Neural cell (in vitro differentiated cells): ENCODE results near the gene BCL2. TPM values are rescaled to one million over a fixed set of nuclear protein-coding genes. Genes with fewer than 3 reads are reported as not detected.

Source experiments
- H2AFZ ChIP-seq: fragments of 200-600, 300-800 bp; sonication (generic), shearing (Covaris generic); 2 replicates; pipeline ENCODE4 v1.6.0; 2014; ENCODE audit warnings: low read depth, mild to moderate bottlenecking, antibody characterized with exemption, low read length, moderate library complexity
- H3F3A ChIP-seq: fragments of 200-600 bp; shearing (Covaris generic); 2 replicates; pipeline ENCODE4 v1.6.1; 2016; ENCODE audit warnings: mild to moderate bottlenecking, moderate library complexity, mixed read lengths, antibody characterized with exemption, low read length; ENCODE audit not compliant: insufficient read depth, poor library complexity, severe bottlenecking
- H3K27ac ChIP-seq: fragments of 200-600, 300-800 bp; sonication (generic), shearing (Covaris generic); 2 replicates; pipeline ENCODE4 v1.5.1; 2014; ENCODE audit warnings: mild to moderate bottlenecking, low read length, moderate library complexity
- H3K27me3 ChIP-seq: fragments of 300-800, 200-600 bp; sonication (generic), shearing (Covaris generic); 2 replicates; pipeline ENCODE4 v1.6.0; 2014; ENCODE audit warnings: mild to moderate bottlenecking, low read depth, low read length, moderate library complexity; ENCODE audit not compliant: insufficient read depth
- H3K36me3 ChIP-seq: fragments of 300-800, 200-600 bp; sonication (generic), shearing (Covaris generic); 2 replicates; pipeline ENCODE4 v1.5.1; 2014; ENCODE audit warnings: mild to moderate bottlenecking, antibody characterized with exemption, low read length, moderate library complexity; ENCODE audit not compliant: insufficient read depth
- H3K4me2 ChIP-seq: fragments of 300-800, 200-600 bp; sonication (generic), shearing (Covaris generic); 2 replicates; pipeline ENCODE4 v1.6.0; 2014; ENCODE audit warnings: mild to moderate bottlenecking, low read length
- H3K4me3 ChIP-seq: fragments of 300-800, 200-600 bp; sonication (generic), shearing (Covaris generic); 2 replicates; pipeline ENCODE4 v1.5.1; 2014; ENCODE audit warnings: mild to moderate bottlenecking, low read length, moderate library complexity
- H3K79me2 ChIP-seq: fragments of 200-600 bp; shearing (Covaris generic); replicated peaks from 2 replicates; pipeline ENCODE4 v1.6.0; 2014; ENCODE audit warnings: mild to moderate bottlenecking, low read length, moderate library complexity; ENCODE audit not compliant: insufficient read depth
- H3K9ac ChIP-seq: fragments of 300-800, 200-600 bp; sonication (generic), shearing (Covaris generic); 2 replicates; pipeline ENCODE4 v1.6.1; 2016; ENCODE audit warnings: mild to moderate bottlenecking, low read length, mixed read lengths
- H3K9me2 ChIP-seq: fragments of 200-600 bp; shearing (Covaris generic); 2 replicates; pipeline ENCODE4 v1.6.1; 2016; ENCODE audit warnings: mild to moderate bottlenecking, low read length, mixed read lengths; ENCODE audit not compliant: insufficient read depth
- H3K9me3 ChIP-seq: fragments of 200-600, 300-800 bp; sonication (generic), shearing (Covaris generic); 2 replicates; pipeline ENCODE4 v1.6.1; 2016; ENCODE audit warnings: mild to moderate bottlenecking, mixed run types, low read length, moderate library complexity, mixed read lengths
- H4K20me1 ChIP-seq: fragments of 200-600 bp; shearing (Covaris generic); 2 replicates; pipeline ENCODE4 v1.6.1; 2016; ENCODE audit warnings: mild to moderate bottlenecking, mixed run types; ENCODE audit not compliant: insufficient read depth
- CTCF ChIP-seq: fragments of 450-650 bp; IDR thresholded peaks from 2 replicates; pipeline ENCODE4 v1.5.1; 2014; ENCODE audit warnings: antibody characterized with exemption, mild to moderate bottlenecking, moderate library complexity; ENCODE audit not compliant: poor library complexity, severe bottlenecking
- EP300 ChIP-seq: fragments of 450-650 bp; conservative IDR thresholded peaks from 2 replicates; pipeline ENCODE4 v1.6.1; 2014; ENCODE audit warnings: antibody characterized with exemption, mild to moderate bottlenecking, moderate library complexity; ENCODE audit not compliant: poor library complexity, severe bottlenecking
- EZH2 ChIP-seq: fragments of 200-600, 300-800 bp; shearing (Covaris generic), sonication (generic); IDR thresholded peaks from 2 replicates; pipeline ENCODE4 v1.6.1; 2014; ENCODE audit warnings: antibody characterized with exemption, low read length, borderline replicate concordance, mild to moderate bottlenecking; ENCODE audit not compliant: insufficient read depth, poor library complexity, severe bottlenecking
- MXI1 ChIP-seq: fragments of 450-650 bp; conservative IDR thresholded peaks from 2 replicates; pipeline ENCODE4 v1.6.1; 2014; ENCODE audit warnings: antibody characterized with exemption, mild to moderate bottlenecking; ENCODE audit not compliant: poor library complexity, severe bottlenecking
- POLR2AphosphoS5 ChIP-seq: IDR thresholded peaks from 2 replicates; pipeline ENCODE4 v1.6.1; 2012
- RAD21 ChIP-seq: fragments of 450-650 bp; conservative IDR thresholded peaks from 2 replicates; pipeline ENCODE4 v1.6.1; 2014; ENCODE audit warnings: antibody characterized with exemption, mild to moderate bottlenecking, moderate library complexity
- REST ChIP-seq: IDR thresholded peaks from 2 replicates; pipeline ENCODE4 v1.6.1; 2012; ENCODE audit warnings: borderline replicate concordance
- SMC3 ChIP-seq: fragments of 450-650 bp; conservative IDR thresholded peaks from 2 replicates; pipeline ENCODE4 v1.6.1; 2014; ENCODE audit warnings: antibody characterized with exemption, mild to moderate bottlenecking, moderate library complexity; ENCODE audit not compliant: poor library complexity
- TAF1 ChIP-seq: IDR thresholded peaks from 2 replicates; pipeline ENCODE4 v1.6.1; 2012; ENCODE audit warnings: low read depth
- polyA plus RNA-seq: library from polyadenylated mRNA; depleted of rRNA; stranded (reverse); fragments of >200 nt; gene quantifications from 2 replicates; pipeline ENCODE4 v1.2.3, GENCODE V29; 2014

The BCL2 gene
- polyA plus RNA-seq, 1 donor from 2014 or later: 3.4 TPM

GRCh38 chr18:63206433-63207142 lies 113.0 kb downstream of the BCL2 start:
- no peak overlapping the region for H3K9ac ChIP-seq

DNA sequence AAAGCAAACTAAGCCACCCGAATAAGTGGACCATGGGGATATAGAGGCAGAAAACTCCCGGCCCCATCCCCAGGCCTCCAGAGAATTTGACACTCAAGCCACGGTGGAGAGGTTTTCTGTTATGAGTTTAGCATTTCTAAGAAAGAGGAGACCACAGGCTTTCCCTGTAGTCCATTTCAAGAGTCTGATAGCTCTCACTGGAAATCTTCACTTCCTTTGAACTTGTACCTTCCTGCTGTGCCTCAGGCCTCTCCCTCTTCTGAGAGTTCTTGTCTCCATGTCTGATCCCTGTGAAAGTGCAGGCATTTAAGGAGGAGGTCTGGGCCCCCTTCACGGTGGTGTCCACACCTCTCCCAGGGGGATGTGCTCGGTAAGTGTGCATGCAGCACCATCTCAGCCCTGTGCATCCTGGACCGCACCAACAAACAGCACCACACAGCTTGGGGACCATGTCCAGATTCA lies 113.7 kb downstream of the BCL2 start:
- Histone ChIP-seq H3K9ac (no peak overlapping the region), H3K4me2 (no peak overlapping the region), H3F3A (no peaks in the 10 kb centered on the region), H3K79me2 (no peaks in the 10 kb centered on the region), H3K27ac (no peak overlapping the region), H3K4me3 (no peak overlapping the region), H3K36me3 (no peaks in the 10 kb centered on the region), H4K20me1 (no peaks in the 10 kb centered on the region), H3K27me3 (no peaks in the 10 kb centered on the region), H3K9me2 (no peaks in the 10 kb centered on the region), H3K9me3 (no peaks in the 10 kb centered on the region), H2AFZ (no peak overlapping the region)
- TF ChIP-seq MXI1: no peak
- no peak for TF ChIP-seq EP300
- no peak for TF ChIP-seq EZH2
- no peak for TF ChIP-seq CTCF
- no peak for TF ChIP-seq POLR2AphosphoS5
- no peak for TF ChIP-seq REST
- TF ChIP-seq RAD21: no peak
- TF ChIP-seq TAF1: no peak
- TF ChIP-seq SMC3: no peak

More at GRCh38 chr18:63206433-63207142, 113.0 kb downstream of the BCL2 start:
- no peaks in the 10 kb centered on the region for H3K36me3 ChIP-seq
- no peak for TF ChIP-seq EP300
- no peak for TF ChIP-seq POLR2AphosphoS5
- TF ChIP-seq CTCF: no peak
- TF ChIP-seq EZH2: no peak
- TF ChIP-seq RAD21: no peak
- TF ChIP-seq SMC3: no peak
- no peak for TF ChIP-seq TAF1
- H4K20me1 ChIP-seq: no peaks in the 10 kb centered on the region
- H3K4me3 ChIP-seq: no peak overlapping the region
- no peak overlapping the region for H2AFZ ChIP-seq
- H3K9me3 ChIP-seq: no peaks in the 10 kb centered on the region
- H3K79me2 ChIP-seq: no peaks in the 10 kb centered on the region
- no peak overlapping the region for H3K4me2 ChIP-seq
- no peaks in the 10 kb centered on the region for H3K27me3 ChIP-seq
- no peaks in the 10 kb centered on the region for H3F3A ChIP-seq
- no peaks in the 10 kb centered on the region for H3K9me2 ChIP-seq
- no peak overlapping the region for H3K27ac ChIP-seq
